HCT116 (cell line): ENCODE measurements around the gene SPTLC3. TPM values are rescaled to one million over a fixed set of nuclear protein-coding genes. Genes with fewer than 3 reads are reported as not detected.

ENCODE experiments used
- ATAC-seq: fragments of 200-7000 bp; cut with Tn5 transposase; 2 replicates; pipeline ENCODE4 v1.9.1; 2020; ENCODE audit warnings: mild to moderate bottlenecking, moderate library complexity
- BruUV-seq: library from RNA; stranded (reverse); fragments of 400-500 nt; replicated peaks from 2 replicates; lab custom pipeline; 2021; lab: Mats Ljungman, UMichigan
- CTCF ChIA-PET: fragments of 300-600 bp; sonication (Branson Sonifier 250); formaldehyde crosslinking; loops from one replicate; lab custom pipeline; 2021; ENCODE audit warnings: antibody characterized with exemption; lab: Charles Lee
- POLR2A ChIA-PET: fragments of 300-600, 350-600 bp; sonication (Branson Sonifier 250); formaldehyde crosslinking; loops from one replicate; lab custom pipeline; 2021; ENCODE audit warnings: antibody characterized with exemption; lab: Charles Lee
- RAD21 ChIA-PET, 2 experiments: fragments of 300-600 bp; sonication (Branson Sonifier 250); formaldehyde crosslinking; loops; one replicate each; lab custom pipeline; 2023; ENCODE audit warnings: low total read pairs in 2 of 2; ENCODE audit not compliant: uncharacterized antibody in 2 of 2, unreplicated experiment in 2 of 2, low non-redundant PET in 1 of 2; lab: Charles Lee
- DNase-seq: peaks from one replicate; pipeline ENCODE4 v3.0.0-alpha.2; 2010; ENCODE audit warnings: low read depth, low spot score
- H2AFZ ChIP-seq: fragments of 200-600 bp; shearing (Covaris generic), sonication (generic); 2 replicates; pipeline ENCODE4 v1.6.1; 2017; ENCODE audit warnings: low read depth, mixed run types, mixed read lengths, antibody characterized with exemption, low read length; ENCODE audit not compliant: poor library complexity, severe bottlenecking
- H3K27ac ChIP-seq: 2 replicates; pipeline ENCODE4 v1.5.1; 2012; ENCODE audit warnings: low read depth, low read length
- H3K27me3 ChIP-seq: fragments of 200-600 bp; sonication (generic); 2 replicates; pipeline ENCODE4 v1.6.1; 2016; ENCODE audit warnings: mixed run types, low read length, mixed read lengths; ENCODE audit not compliant: insufficient read depth
- H3K36me3 ChIP-seq, 2 experiments: fragments of 200-500 bp in 1 of 2; fragments of 200-600 bp in 1 of 2; sonication (Bioruptor generic) in 1 of 2; sonication (generic) in 1 of 2; 2 replicates each; pipeline versions ENCODE4 v1.5.1 to v1.6.1; 2014 to 2016; ENCODE audit warnings: low read length in 2 of 2, inconsistent platforms in 1 of 2, mixed read lengths in 1 of 2, mixed run types in 1 of 2; ENCODE audit not compliant: insufficient read depth in 2 of 2, control insufficient read depth in 1 of 2
- H3K4me1 ChIP-seq, 2 experiments: fragments of 200-600 bp in 1 of 2; sonication (generic) in 1 of 2; 2 replicates each; pipeline versions ENCODE4 v1.5.1 to v1.6.1; 2012 to 2017; ENCODE audit warnings: low read length in 2 of 2, inconsistent platforms in 1 of 2, mild to moderate bottlenecking in 1 of 2, mixed read lengths in 1 of 2, mixed run types in 1 of 2, moderate library complexity in 1 of 2; ENCODE audit not compliant: insufficient read depth in 2 of 2, control insufficient read depth in 1 of 2
- H3K4me2 ChIP-seq: fragments of 200-600 bp; sonication (generic); 2 replicates; pipeline ENCODE4 v1.6.1; 2017; ENCODE audit warnings: mixed run types, low read length, mixed read lengths
- H3K4me3 ChIP-seq, 2 experiments: fragments of 200-600 bp in 1 of 2; sonication (generic) in 1 of 2; replicated peaks in 1 of 2; 2 replicates each; pipeline ENCODE4 v1.5.1; 2011 to 2016; ENCODE audit warnings: low read length in 2 of 2, control low read depth in 1 of 2, low read depth in 1 of 2, mild to moderate bottlenecking in 1 of 2, mixed read lengths in 1 of 2, mixed run types in 1 of 2
- H3K79me2 ChIP-seq: fragments of 200-600 bp; sonication (generic); 2 replicates; pipeline ENCODE4 v1.6.1; 2017; ENCODE audit warnings: mild to moderate bottlenecking, mixed run types, low read length, moderate library complexity, mixed read lengths; ENCODE audit not compliant: insufficient read depth
- H3K9ac ChIP-seq: fragments of 200-600 bp; sonication (generic); 2 replicates; pipeline ENCODE4 v1.6.1; 2016; ENCODE audit warnings: low read length, mixed read lengths
- H3K9me2 ChIP-seq: fragments of 200-600 bp; sonication (generic), shearing (Covaris generic); 2 replicates; pipeline ENCODE4 v1.6.1; 2017; ENCODE audit warnings: mixed run types, mild to moderate bottlenecking, moderate library complexity; ENCODE audit not compliant: insufficient read depth
- H3K9me3 ChIP-seq, 2 experiments: fragments of 200-500 bp in 1 of 2; fragments of 200-600 bp in 1 of 2; sonication (Bioruptor generic) in 1 of 2; sonication (generic) in 1 of 2; 2 replicates each; pipeline ENCODE4 v1.6.1; 2014 to 2017; ENCODE audit warnings: low read length in 2 of 2, mixed read lengths in 2 of 2, inconsistent platforms in 1 of 2, low read depth in 1 of 2, mild to moderate bottlenecking in 1 of 2, mixed run types in 1 of 2, moderate library complexity in 1 of 2; ENCODE audit not compliant: control insufficient read depth in 1 of 2, insufficient read depth in 1 of 2
- H4K20me1 ChIP-seq: fragments of 200-600 bp; sonication (generic), shearing (Covaris generic); 2 replicates; pipeline ENCODE4 v1.6.1; 2017; ENCODE audit warnings: mixed run types, mild to moderate bottlenecking, moderate library complexity; ENCODE audit not compliant: insufficient read depth
- ATF3 ChIP-seq: IDR thresholded peaks from 2 replicates; pipeline ENCODE4 v1.6.1; 2012
- CBX3 ChIP-seq: IDR thresholded peaks from 2 replicates; pipeline ENCODE4 v1.6.1; 2012; ENCODE audit warnings: low read depth
- EGR1 ChIP-seq: IDR thresholded peaks from 2 replicates; pipeline ENCODE4 v1.6.1; 2012; ENCODE audit warnings: low read depth
- ELF1 ChIP-seq: IDR thresholded peaks from 2 replicates; pipeline ENCODE4 v1.6.1; 2012; ENCODE audit warnings: low read depth, borderline replicate concordance
- EZH2 ChIP-seq: fragments of 200-600 bp; sonication (generic); IDR thresholded peaks from 2 replicates; pipeline ENCODE4 v1.6.1; 2017; ENCODE audit warnings: antibody characterized with exemption, mixed run types
- EZH2phosphoT487 ChIP-seq: fragments of 200-600 bp; IDR thresholded peaks from 2 replicates; pipeline ENCODE4 v1.6.1; 2018; ENCODE audit warnings: antibody characterized with exemption, borderline replicate concordance
- MAX ChIP-seq: IDR thresholded peaks from 2 replicates; pipeline ENCODE4 v1.6.1; 2012
- POLR2A ChIP-seq: IDR thresholded peaks from 2 replicates; pipeline ENCODE4 v1.7.0; 2011; ENCODE audit warnings: borderline replicate concordance; ENCODE audit not compliant: insufficient read depth, insufficient read length; ENCODE audit errors: extremely low read depth
- RAD21 ChIP-seq: IDR thresholded peaks from 2 replicates; pipeline ENCODE4 v1.6.1; 2012; ENCODE audit warnings: low read depth, mild to moderate bottlenecking
- SIN3A ChIP-seq: IDR thresholded peaks from 2 replicates; pipeline ENCODE4 v1.6.1; 2012; ENCODE audit warnings: low read depth
- SP1 ChIP-seq: IDR thresholded peaks from 2 replicates; pipeline ENCODE4 v1.6.1; 2012; ENCODE audit warnings: low read depth
- ZNF274 ChIP-seq: fragments of 200-500 bp; sonication (Bioruptor generic); IDR thresholded peaks from 2 replicates; pipeline ENCODE4 v1.6.1; 2014; ENCODE audit warnings: mild to moderate bottlenecking, low read depth, low read length, inconsistent platforms
- intact Hi-C: fragments of 100-400 bp; cut with micrococcal nuclease; formaldehyde crosslinking; loops from 2 replicates; pipeline ENCODE4 v1.10.0; 2022
- total RNA-seq: library from RNA; stranded (reverse); gene quantifications from one replicate; pipeline ENCODE4 v1.2.1, GENCODE V29; 2021; ENCODE audit not compliant: unreplicated experiment
- TF ChIP-seq, protein P1 (sequence below): IDR thresholded peaks from 2 replicates; pipeline ENCODE4 v1.6.1; 2011; ENCODE audit warnings: mild to moderate bottlenecking, low read length, moderate library complexity; ENCODE audit not compliant: insufficient replicate concordance; ENCODE audit errors: extremely low read depth

SPTLC3 gene
- total RNA-seq, 1 experiment from 2014 or later = not detected

DNA sequence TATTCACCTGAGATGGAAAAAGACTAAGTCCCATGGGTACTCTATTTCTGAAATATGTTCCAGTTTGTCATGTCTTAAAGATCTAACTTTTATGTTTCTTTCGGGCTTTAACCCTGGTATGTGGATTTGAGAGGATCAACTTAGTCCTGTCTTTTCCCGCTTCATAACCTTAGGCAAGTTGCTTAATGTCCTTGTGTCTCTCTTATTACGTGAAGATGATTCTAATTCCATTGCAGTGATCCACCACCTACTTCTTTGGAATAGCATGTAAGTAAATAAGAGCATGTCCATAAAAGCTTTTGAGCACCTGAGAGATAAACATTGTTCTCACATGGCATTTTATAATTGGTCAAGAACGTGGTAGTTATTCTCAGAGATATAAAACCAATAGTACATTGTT, 23.0 kb downstream of the SPTLC3 start (continued):
- no peak for TF ChIP-seq ZNF274
- no peak for TF ChIP-seq POLR2A

- CTCF ChIA-PET = no interaction called here
- Histone ChIP-seq H3K4me3 (no peak overlapping the region), H3K27me3 (no peaks in the 10 kb centered on the region), H3K4me2 (no peak overlapping the region), H4K20me1 (no peaks in the 10 kb centered on the region), H3K9ac (no peak overlapping the region), H3K4me1 (peaks cover 7 to 13% of the 10 kb centered on the region in 2 experiments; a peak in 3 of 4 replicates), H3K36me3 (no peaks in the 10 kb centered on the region), H3K27ac (no peak overlapping the region), H3K79me2 (no peaks in the 10 kb centered on the region), H2AFZ (no peak overlapping the region), H3K9me2 (no peaks in the 10 kb centered on the region), H3K9me3 (no peaks in the 10 kb centered on the region)
- POLR2A ChIA-PET = no interaction called here
- DNase-seq (no peak), ATAC-seq (no peak)
- TF ChIP-seq RAD21 = no peak
- TF ChIP-seq EGR1 = no peak
- RAD21 ChIA-PET = no interaction called here
- intact Hi-C loops = no loop called here
- no TSS peak for BruUV-seq
Measured at GRCh38 chr20:13034115-13034514, 25.3 kb downstream of the SPTLC3 start.

GRCh38 chr20:13034936-13035335, 26.2 kb downstream of the SPTLC3 start:
- ChIA-PET POLR2A (no interaction called here), CTCF (no interaction called here)
- no peaks in the 10 kb centered on the region for H3K36me3 ChIP-seq
- no peaks in the 10 kb centered on the region for H4K20me1 ChIP-seq
- no peak for DNase-seq
- no peaks in the 10 kb centered on the region for H3K79me2 ChIP-seq
- H3K9me2 ChIP-seq = no peaks in the 10 kb centered on the region
- ATAC-seq = no peak
- BruUV-seq = no TSS peak
- TF ChIP-seq CBX3 (no peak), SIN3A (no peak), ATF3 (no peak), EZH2phosphoT487 (no peak), ZNF274 (no peak), SP1 (no peak), RAD21 (no peak), EZH2 (no peak), ELF1 (no peak), POLR2A (no peak), MAX (no peak)
- TF ChIP-seq, protein P1, sequence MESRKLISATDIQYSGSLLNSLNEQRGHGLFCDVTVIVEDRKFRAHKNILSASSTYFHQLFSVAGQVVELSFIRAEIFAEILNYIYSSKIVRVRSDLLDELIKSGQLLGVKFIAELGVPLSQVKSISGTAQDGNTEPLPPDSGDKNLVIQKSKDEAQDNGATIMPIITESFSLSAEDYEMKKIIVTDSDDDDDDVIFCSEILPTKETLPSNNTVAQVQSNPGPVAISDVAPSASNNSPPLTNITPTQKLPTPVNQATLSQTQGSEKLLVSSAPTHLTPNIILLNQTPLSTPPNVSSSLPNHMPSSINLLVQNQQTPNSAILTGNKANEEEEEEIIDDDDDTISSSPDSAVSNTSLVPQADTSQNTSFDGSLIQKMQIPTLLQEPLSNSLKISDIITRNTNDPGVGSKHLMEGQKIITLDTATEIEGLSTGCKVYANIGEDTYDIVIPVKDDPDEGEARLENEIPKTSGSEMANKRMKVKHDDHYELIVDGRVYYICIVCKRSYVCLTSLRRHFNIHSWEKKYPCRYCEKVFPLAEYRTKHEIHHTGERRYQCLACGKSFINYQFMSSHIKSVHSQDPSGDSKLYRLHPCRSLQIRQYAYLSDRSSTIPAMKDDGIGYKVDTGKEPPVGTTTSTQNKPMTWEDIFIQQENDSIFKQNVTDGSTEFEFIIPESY = no peak
- TF ChIP-seq, all 23 proteins: peak for 0
- no peak overlapping the region for H3K4me3 ChIP-seq
- H3K27me3 ChIP-seq = no peaks in the 10 kb centered on the region
- no peak overlapping the region for H3K27ac ChIP-seq
- no peak overlapping the region for H2AFZ ChIP-seq
- RAD21 ChIA-PET = no interaction called here
- peaks cover 3 to 8% of the 10 kb centered on the region in 2 experiments; a peak in 3 of 4 replicates for H3K4me1 ChIP-seq
- H3K9ac ChIP-seq = no peak overlapping the region
- H3K4me2 ChIP-seq = no peak overlapping the region
- intact Hi-C loops = no loop called here
- H3K9me3 ChIP-seq = no peaks in the 10 kb centered on the region
